Measurements from ENCODE around the gene NAALADL2. TPM values are rescaled to one million over a fixed set of nuclear protein-coding genes. Genes with fewer than 3 reads are reported as not detected.

NAALADL2 gene
- total and polyA plus RNA-seq, 9 of the 15 experiments (the other 6 are each of a cell fraction or from before 2014, with no cell fraction given), result 0.29 to 1.1 (median 0.79) TPM; not detected in 1

GRCh38 chr3:175150812-175151401 is 291.8 kb downstream of the NAALADL2 start (continued):
- TF ChIP-seq CHD4 (IDR thresholded peaks at IDR 0.05; ENCODE audit: insufficient read depth, insufficient replicate concordance, low read depth, low read length, poor library complexity, severe bottlenecking), result no peak
- TF ChIP-seq IRF1 (CRISPR knock-in tag; IDR thresholded peaks at IDR 0.05; ENCODE audit: borderline replicate concordance), result no peak

GRCh38 chr3:175153595-175153994 is 294.5 kb downstream of the NAALADL2 start:
- in situ Hi-C loops (cut with MboI), result no loop called here
- no peaks in the 10 kb centered on the region for H3K4me1 ChIP-seq (replicated peaks in 1 of 2; ENCODE audit: control insufficient read depth in 2 of 2, insufficient read depth in 2 of 2, low read length in 2 of 2)
- intact Hi-C loops (cut with micrococcal nuclease), result no loop called here
- no peak overlapping the region for H3K4me2 ChIP-seq (ENCODE audit: insufficient read depth, low read length)
- WGBS (ENCODE audit: insufficient coverage, low coverage, missing lambda C conversion rate), result 0% methylated on average over 2 of the region's 2 CpGs
- no peak overlapping the region for H3K27ac ChIP-seq (ENCODE audit: extremely low read depth, low read depth, low read length)
- no peak overlapping the region for H2AFZ ChIP-seq (ENCODE audit: low read depth, low read length)
- H3K9me3 ChIP-seq (replicated peaks; ENCODE audit: control insufficient read depth, insufficient read depth, low read depth, low read length), result no peaks in the 10 kb centered on the region; the same call in 1 of the 2 replicates
- no peak for TF ChIP-seq MLX (CRISPR knock-in tag; conservative IDR thresholded peaks at IDR 0.05)
- no peak for TF ChIP-seq RNF2 (IDR thresholded peaks at IDR 0.05)
- no peak for TF ChIP-seq ERF (CRISPR knock-in tag; IDR thresholded peaks at IDR 0.05)
- no peak for TF ChIP-seq PURB (CRISPR knock-in tag; IDR thresholded peaks at IDR 0.05; ENCODE audit: low read depth)
- no peak for TF ChIP-seq ZNF407 (IDR thresholded peaks at IDR 0.05; ENCODE audit: low read depth)
- TF ChIP-seq SMAD4 (CRISPR knock-in tag; conservative IDR thresholded peaks at IDR 0.05), result no peak
- TF ChIP-seq SMAD1 (IDR thresholded peaks at IDR 0.05; ENCODE audit: low read depth, low read length, partially characterized antibody), result no peak
- H3K9me1 ChIP-seq (ENCODE audit: control insufficient read depth, insufficient read depth, low read length), result no peaks in the 10 kb centered on the region
- H3K36me3 ChIP-seq (ENCODE audit: control insufficient read depth, insufficient read depth, low read length), result no peaks in the 10 kb centered on the region
- no peak for FAIRE-seq
- no TSS peak for BruUV-seq (replicated peaks)
- H3K4me3 ChIP-seq, result no peak overlapping the region
- H3K79me2 ChIP-seq (ENCODE audit: control insufficient read depth, insufficient read depth, low read length), result no peaks in the 10 kb centered on the region
- no peaks in the 10 kb centered on the region for H3K27me3 ChIP-seq (ENCODE audit: control insufficient read depth in 2 of 2, insufficient read depth in 2 of 2, low read length in 2 of 2)
- no peak for ATAC-seq
- ChIA-PET CTCF (ENCODE audit: low intra/inter-chr PET ratio) (no interaction called here), POLR2A (no interaction called here)
- no peak overlapping the region for H3K9ac ChIP-seq (ENCODE audit: insufficient read depth in 1 of 2, low read depth in 2 of 2, low read length in 2 of 2)
- no peak for DNase-seq (ENCODE audit: extremely low read depth in 1 of 4, low spot score in 3 of 4)
- no peaks in the 10 kb centered on the region for H4K20me1 ChIP-seq (replicated peaks; ENCODE audit: control insufficient read depth, insufficient read depth, low read length)
